Breast epithelium (tissue), 4 donors: Measurements from ENCODE around the gene GMDS. TPM values are rescaled to one million over a fixed set of nuclear protein-coding genes. Genes with fewer than 3 reads are reported as not detected.

Experiments
- DNase-seq, 2 donors: peaks; one replicate each; pipeline ENCODE4 v3.0.0-alpha.2; 2019; ENCODE audit warnings: low spot score in 2 of 2
- H3K27ac ChIP-seq, 2 donors: fragments of 200-600 bp; sonication (generic) in 1 of 2; one replicate each; pipeline ENCODE4 v1.5.1; 2016 to 2019; ENCODE audit warnings: mild to moderate bottlenecking in 1 of 2
- H3K27me3 ChIP-seq, 2 donors: fragments of 200-600 bp; sonication (generic) in 1 of 2; one replicate each; pipeline versions ENCODE4 v1.5.1 to v1.6.0; 2017 to 2019; ENCODE audit warnings: control low read depth in 1 of 2, mild to moderate bottlenecking in 1 of 2
- H3K36me3 ChIP-seq: fragments of 200-600 bp; one replicate; pipeline ENCODE4 v1.5.1; 2019
- H3K4me1 ChIP-seq, 2 donors: fragments of 200-600 bp; sonication (generic); one replicate each; pipeline ENCODE4 v1.5.1; 2016 to 2019; ENCODE audit warnings: control low read depth in 1 of 2
- H3K4me3 ChIP-seq, 3 donors: fragments of 200-600 bp; sonication (generic); 1 replicate in 2 of 3; 2 replicates in 1 of 3; pipeline ENCODE4 v1.5.1; 2016 to 2019; ENCODE audit warnings: mild to moderate bottlenecking in 3 of 3, moderate library complexity in 2 of 3
- H3K9me3 ChIP-seq, 2 donors: fragments of 200-600 bp; sonication (generic) in 1 of 2; one replicate each; pipeline ENCODE4 v1.5.1; 2016 to 2019; ENCODE audit warnings: control low read depth in 1 of 2
- POLR2A ChIP-seq: fragments of 450-650 bp; IDR thresholded peaks from one replicate; pipeline ENCODE4 v1.6.1; 2016; ENCODE audit warnings: antibody characterized with exemption, mild to moderate bottlenecking, moderate library complexity
- POLR2AphosphoS5 ChIP-seq, 3 donors: sonication (generic); formaldehyde crosslinking; IDR thresholded peaks; one replicate each; pipeline ENCODE4 v1.6.1; 2017; ENCODE audit warnings: antibody characterized with exemption in 3 of 3
- intact Hi-C: fragments of 100-400 bp; cut with DNase I; formaldehyde crosslinking; loops from one replicate; pipeline ENCODE4 v1.15.1; 2023; ENCODE audit warnings: low total_unique reads
- total RNA-seq, 3 donors: library from RNA; depleted of rRNA; stranded (reverse); fragments of >200 nt; gene quantifications; one replicate each; pipeline ENCODE4 v1.1.0, GENCODE V29; 2016
- TF ChIP-seq, protein P1 (sequence below), 3 donors: fragments of 450-650 bp; IDR thresholded peaks; one replicate each; pipeline ENCODE4 v1.5.1; 2016 to 2017; ENCODE audit warnings: antibody characterized with exemption in 3 of 3, mild to moderate bottlenecking in 3 of 3, moderate library complexity in 3 of 3

Gene GMDS
- total RNA-seq, 3 donors from 2014 or later: 7.5 to 29.2 (median 17.0) TPM

DNA sequence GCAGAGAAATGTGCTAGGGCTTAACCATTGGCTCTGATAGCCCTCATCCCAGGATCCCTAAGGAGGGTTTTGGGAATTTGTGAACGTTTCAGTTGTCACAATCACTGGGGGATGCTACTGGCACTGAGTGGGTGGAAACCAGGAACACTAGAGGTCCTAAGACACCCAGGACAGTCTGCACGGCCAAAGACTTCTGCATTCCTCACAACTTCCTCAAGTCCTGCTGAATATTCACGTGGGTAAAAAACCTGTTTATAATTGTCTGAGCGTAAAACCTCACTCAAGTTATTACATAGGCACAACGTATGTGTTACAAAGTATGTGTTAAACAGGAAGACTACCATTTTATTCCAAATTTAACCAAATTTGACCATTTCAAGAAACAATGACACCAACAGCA lies 52.4 kb downstream of the GMDS start:
- no peak for DNase-seq
- H3K4me3 ChIP-seq: no peak overlapping the region
- H3K27ac ChIP-seq: no peak overlapping the region
- no peaks in the 10 kb centered on the region for H3K27me3 ChIP-seq
- H3K9me3 ChIP-seq: no peaks in the 10 kb centered on the region
- TF ChIP-seq, protein P1, sequence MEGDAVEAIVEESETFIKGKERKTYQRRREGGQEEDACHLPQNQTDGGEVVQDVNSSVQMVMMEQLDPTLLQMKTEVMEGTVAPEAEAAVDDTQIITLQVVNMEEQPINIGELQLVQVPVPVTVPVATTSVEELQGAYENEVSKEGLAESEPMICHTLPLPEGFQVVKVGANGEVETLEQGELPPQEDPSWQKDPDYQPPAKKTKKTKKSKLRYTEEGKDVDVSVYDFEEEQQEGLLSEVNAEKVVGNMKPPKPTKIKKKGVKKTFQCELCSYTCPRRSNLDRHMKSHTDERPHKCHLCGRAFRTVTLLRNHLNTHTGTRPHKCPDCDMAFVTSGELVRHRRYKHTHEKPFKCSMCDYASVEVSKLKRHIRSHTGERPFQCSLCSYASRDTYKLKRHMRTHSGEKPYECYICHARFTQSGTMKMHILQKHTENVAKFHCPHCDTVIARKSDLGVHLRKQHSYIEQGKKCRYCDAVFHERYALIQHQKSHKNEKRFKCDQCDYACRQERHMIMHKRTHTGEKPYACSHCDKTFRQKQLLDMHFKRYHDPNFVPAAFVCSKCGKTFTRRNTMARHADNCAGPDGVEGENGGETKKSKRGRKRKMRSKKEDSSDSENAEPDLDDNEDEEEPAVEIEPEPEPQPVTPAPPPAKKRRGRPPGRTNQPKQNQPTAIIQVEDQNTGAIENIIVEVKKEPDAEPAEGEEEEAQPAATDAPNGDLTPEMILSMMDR (IDR thresholded peaks at IDR 0.05): no peak
- no peak for TF ChIP-seq POLR2A
- intact Hi-C loops: no loop called here
- H3K36me3 ChIP-seq: no peaks in the 10 kb centered on the region
- no peaks in the 10 kb centered on the region for H3K4me1 ChIP-seq

DNA sequence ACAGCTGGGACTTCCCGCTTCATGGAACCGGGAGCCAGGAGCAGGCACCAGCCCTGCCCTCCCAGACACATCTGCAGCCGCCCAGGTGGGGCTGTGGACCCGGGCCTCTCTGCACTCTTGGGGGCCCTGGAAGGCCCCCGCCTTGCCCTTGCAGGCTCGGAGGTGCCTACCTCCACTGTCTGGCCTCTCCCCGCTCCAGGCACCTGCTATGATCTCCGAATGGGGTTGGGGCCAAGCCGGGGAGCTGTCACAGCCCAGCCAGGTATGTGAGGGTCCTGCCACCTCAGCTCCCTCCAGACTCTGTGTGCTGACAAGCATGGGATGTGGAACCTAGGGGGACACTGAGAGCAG lies 54.0 kb downstream of the GMDS start:
- Histone ChIP-seq H3K4me3 (no peak overlapping the region), H3K9me3 (no peaks in the 10 kb centered on the region), H3K27ac (no peak overlapping the region), H3K4me1 (no peaks in the 10 kb centered on the region), H3K36me3 (no peaks in the 10 kb centered on the region), H3K27me3 (no peaks in the 10 kb centered on the region)
- intact Hi-C loops: no loop called here
- no peak for DNase-seq
- TF ChIP-seq POLR2AphosphoS5 (IDR thresholded peaks at IDR 0.05) (no peak), POLR2A (no peak)
- TF ChIP-seq, protein P1 (IDR thresholded peaks at IDR 0.05): no peak

DNA sequence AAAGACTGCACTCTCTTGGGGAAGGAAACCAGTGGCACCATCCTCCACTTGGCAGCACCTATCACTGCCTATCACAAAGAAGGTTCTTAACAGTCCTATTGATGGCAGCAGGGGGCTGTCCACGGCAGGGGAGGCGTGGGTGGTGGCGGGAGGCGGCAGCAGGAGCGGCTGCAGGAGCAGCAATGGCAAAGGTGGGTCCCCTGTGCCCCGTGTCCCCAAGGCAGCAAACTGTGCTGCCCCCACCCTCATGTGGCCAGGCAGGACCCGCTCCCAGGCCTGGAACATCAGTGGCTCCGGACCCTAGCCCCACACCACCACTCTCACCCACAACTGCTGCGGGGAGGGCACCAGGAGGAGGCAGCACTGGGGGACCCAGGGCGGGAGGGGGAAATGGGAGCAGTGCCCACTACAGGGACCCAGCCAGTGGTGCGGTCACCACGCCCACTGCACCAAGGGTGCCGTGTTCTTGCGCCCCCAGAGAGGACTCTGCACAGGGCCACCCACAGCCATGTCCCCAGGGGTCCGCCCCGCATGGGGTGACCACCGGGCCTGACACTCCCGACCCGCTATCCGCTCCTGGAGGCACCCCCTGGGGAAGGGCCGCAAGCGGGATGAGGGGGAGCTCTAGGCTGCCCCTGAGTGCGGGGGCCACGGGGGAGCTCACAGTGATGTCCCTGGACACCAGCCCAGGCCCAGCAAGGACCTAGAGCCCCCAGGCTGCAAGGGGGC lies 54.6 kb downstream of the GMDS start:
- Histone ChIP-seq H3K27ac (no peak overlapping the region), H3K4me3 (no peak overlapping the region), H3K4me1 (no peaks in the 10 kb centered on the region), H3K36me3 (no peaks in the 10 kb centered on the region), H3K27me3 (no peaks in the 10 kb centered on the region), H3K9me3 (no peaks in the 10 kb centered on the region)
- TF ChIP-seq POLR2AphosphoS5 (IDR thresholded peaks at IDR 0.05) (no peak), POLR2A (no peak)
- TF ChIP-seq, protein P1 (IDR thresholded peaks at IDR 0.05): no peak
- intact Hi-C loops: no loop called here
- DNase-seq: no peak

DNA sequence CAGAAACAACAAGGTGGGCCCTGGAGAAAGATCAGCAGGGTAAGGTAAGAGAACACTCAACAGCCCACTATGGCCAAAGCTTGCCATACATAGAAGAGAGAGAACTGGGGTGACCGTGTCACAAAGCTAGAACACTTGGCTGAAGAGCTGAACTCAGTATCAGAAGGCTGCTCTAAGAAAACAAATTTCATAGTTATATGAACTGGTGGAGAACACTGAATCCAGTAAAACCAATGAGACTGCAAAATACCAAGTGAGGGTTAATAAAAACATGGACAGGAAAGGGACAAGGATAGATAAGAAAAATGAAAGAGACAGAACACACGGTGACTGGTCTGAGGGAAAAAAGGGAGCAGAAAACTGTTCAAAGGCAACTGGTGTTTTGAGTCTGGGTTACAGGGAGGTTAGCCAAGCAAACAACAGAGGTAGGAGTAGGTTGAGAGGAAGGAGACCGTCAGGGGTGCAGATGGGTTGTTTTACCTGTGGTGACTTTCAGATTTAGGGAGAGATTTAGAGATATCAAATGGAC lies 56.5 kb downstream of the GMDS start:
- TF ChIP-seq POLR2A (no peak), POLR2AphosphoS5 (IDR thresholded peaks at IDR 0.05) (no peak)
- TF ChIP-seq, protein P1 (IDR thresholded peaks at IDR 0.05): no peak
- no peaks in the 10 kb centered on the region for H3K27me3 ChIP-seq
- no peak overlapping the region for H3K27ac ChIP-seq
- H3K9me3 ChIP-seq: no peaks in the 10 kb centered on the region
- H3K36me3 ChIP-seq: no peaks in the 10 kb centered on the region
- DNase-seq: no peak
- intact Hi-C loops: no loop called here
- no peaks in the 10 kb centered on the region for H3K4me1 ChIP-seq
- no peak overlapping the region for H3K4me3 ChIP-seq

DNA sequence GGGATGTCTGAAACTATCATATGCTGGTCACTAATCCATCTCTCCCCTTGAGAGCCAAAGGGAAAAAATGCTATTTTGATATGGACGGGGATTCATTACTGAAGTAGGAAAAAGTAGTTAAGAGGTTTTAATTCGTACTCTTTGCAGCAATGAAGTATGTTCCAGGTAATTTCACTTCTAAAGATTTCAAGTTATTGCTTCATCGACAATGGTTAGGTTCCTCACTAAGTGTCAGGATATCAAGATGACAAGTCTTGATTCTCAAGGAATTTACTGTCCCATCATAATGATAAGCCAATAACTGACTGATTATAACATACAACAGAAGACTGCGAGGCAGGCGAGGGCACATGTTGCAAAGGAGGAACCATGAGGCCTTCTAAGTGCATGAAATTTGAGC lies 57.0 kb downstream of the GMDS start:
- no peaks in the 10 kb centered on the region for H3K36me3 ChIP-seq
- no peak for TF ChIP-seq POLR2AphosphoS5 (IDR thresholded peaks at IDR 0.05)
- TF ChIP-seq, protein P1 (IDR thresholded peaks at IDR 0.05): no peak
- TF ChIP-seq POLR2A: no peak
- no peak overlapping the region for H3K4me3 ChIP-seq
- H3K4me1 ChIP-seq: no peaks in the 10 kb centered on the region
- intact Hi-C loops: no loop called here
- H3K9me3 ChIP-seq: no peaks in the 10 kb centered on the region
- no peak overlapping the region for H3K27ac ChIP-seq
- DNase-seq: no peak
- H3K27me3 ChIP-seq: no peaks in the 10 kb centered on the region
